ENCODE data around the gene COA1.

COA1 gene

DNA sequence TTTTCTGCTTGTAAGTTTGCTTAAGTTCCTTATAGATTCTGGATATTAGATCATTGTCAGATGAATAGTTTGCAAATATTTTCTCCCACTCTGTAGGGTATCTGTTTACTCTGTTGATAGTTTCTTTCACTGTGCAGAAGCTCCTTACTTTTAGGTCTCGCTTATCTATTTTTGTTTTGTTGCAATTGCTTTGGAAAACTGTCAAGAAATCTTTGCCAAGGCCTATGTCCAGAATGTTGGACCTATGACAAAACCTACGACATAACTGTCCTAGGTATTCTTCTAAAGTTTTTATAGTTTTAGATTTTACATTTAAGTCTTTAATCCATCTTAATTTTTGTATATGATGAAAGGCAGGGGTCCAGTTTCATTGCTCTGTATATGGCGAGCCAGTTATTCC is 27.4 kb downstream of the COA1 start:
- no peak overlapping the region for H2AFZ ChIP-seq (ENCODE audit: low read depth, low read length)
- H3K14ac ChIP-seq (ENCODE audit: low read length in 2 of 2) = no peak overlapping the region
- H4K91ac ChIP-seq (ENCODE audit: low read length) = no peak overlapping the region
- peaks cover 3% of the 10 kb centered on the region for H3K4me1 ChIP-seq (ENCODE audit: control insufficient read depth, insufficient read depth, low read depth, low read length)
- H3K4ac ChIP-seq (ENCODE audit: low read depth in 1 of 2, low read length in 2 of 2) = no peak overlapping the region
- no peak overlapping the region for H3K9ac ChIP-seq (ENCODE audit: low read length)
- no peak overlapping the region for H2BK12ac ChIP-seq (ENCODE audit: low read length in 2 of 2)
- no peak overlapping the region for H3K4me3 ChIP-seq (ENCODE audit: insufficient read depth in 1 of 2, low read depth in 1 of 2, low read length in 2 of 2)
- 100% methylated on average over 1 of the region's 3 CpGs for WGBS
- H3K27me3 ChIP-seq (ENCODE audit: control insufficient read depth in 1 of 2, insufficient read depth in 1 of 2, low read length in 2 of 2) = no peaks in the 10 kb centered on the region
- peaks cover 18% of the 10 kb centered on the region for H3K79me1 ChIP-seq (replicated peaks; ENCODE audit: low read length, poor library complexity, severe bottlenecking)
- peaks cover 4% of the 10 kb centered on the region for H3K9me3 ChIP-seq (ENCODE audit: control insufficient read depth, low read length)
- H2BK15ac ChIP-seq (ENCODE audit: low read depth, poor library complexity, severe bottlenecking) = no peak overlapping the region
- H2BK5ac ChIP-seq (ENCODE audit: low read depth, low read length, poor library complexity, severe bottlenecking) = no peak overlapping the region
- no peak overlapping the region for H3K4me2 ChIP-seq (ENCODE audit: low read length, poor library complexity, severe bottlenecking)
- no peak overlapping the region for H2BK120ac ChIP-seq (ENCODE audit: low read depth, low read length)
- no peak overlapping the region for H3K23ac ChIP-seq (ENCODE audit: low read length in 2 of 2)
- peaks cover 9 to 10% of the 10 kb centered on the region in 2 experiments for H3K36me3 ChIP-seq (ENCODE audit: control insufficient read depth in 1 of 2, insufficient read depth in 2 of 2, low read depth in 1 of 2, low read length in 2 of 2)
- no peak overlapping the region for H2AK5ac ChIP-seq (ENCODE audit: low read length, severe bottlenecking)
- H4K8ac ChIP-seq (ENCODE audit: low read length) = no peak overlapping the region
- DNase-seq = no peak
- H3K18ac ChIP-seq (ENCODE audit: low read depth in 1 of 2, low read length in 2 of 2) = no peak overlapping the region
- no peak overlapping the region for H3K27ac ChIP-seq (ENCODE audit: low read length, poor library complexity, severe bottlenecking)

DNA sequence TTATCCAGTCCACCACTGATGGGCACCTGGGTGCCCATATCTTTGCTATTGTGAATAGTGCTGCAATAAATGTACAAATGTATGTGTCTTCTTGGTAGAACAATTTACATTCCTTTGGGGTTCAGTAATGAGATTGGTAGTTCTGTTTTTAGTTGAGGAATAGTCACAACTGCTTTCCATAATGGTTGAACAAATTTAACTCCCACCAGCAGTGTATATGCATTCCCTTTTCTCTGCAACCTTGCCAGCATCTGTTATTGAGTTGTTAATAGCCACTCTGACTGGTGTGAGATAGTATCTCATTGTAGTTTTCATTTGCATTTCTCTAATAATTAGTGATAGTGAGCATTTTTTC is 27.8 kb downstream of the COA1 start:
- Histone ChIP-seq H3K9me3 (ENCODE audit: control insufficient read depth, low read length) (peaks cover 4% of the 10 kb centered on the region), H3K27ac (ENCODE audit: low read length, poor library complexity, severe bottlenecking) (no peak overlapping the region), H2BK12ac (ENCODE audit: low read length in 2 of 2) (no peak overlapping the region), H3K14ac (ENCODE audit: low read length in 2 of 2) (no peak overlapping the region), H3K23ac (ENCODE audit: low read length in 2 of 2) (no peak overlapping the region), H3K27me3 (ENCODE audit: control insufficient read depth in 1 of 2, insufficient read depth in 1 of 2, low read length in 2 of 2) (no peaks in the 10 kb centered on the region), H3K9ac (ENCODE audit: low read length) (peak overlapping the region; percentile 82), H2BK5ac (ENCODE audit: low read depth, low read length, poor library complexity, severe bottlenecking) (no peak overlapping the region), H2BK120ac (ENCODE audit: low read depth, low read length) (no peak overlapping the region), H3K4me3 (ENCODE audit: insufficient read depth in 1 of 2, low read depth in 1 of 2, low read length in 2 of 2) (no peak overlapping the region), H2AFZ (ENCODE audit: low read depth, low read length) (no peak overlapping the region), H2AK5ac (ENCODE audit: low read length, severe bottlenecking) (no peak overlapping the region), H4K91ac (ENCODE audit: low read length) (no peak overlapping the region), H4K8ac (ENCODE audit: low read length) (no peak overlapping the region), H3K4ac (ENCODE audit: low read depth in 1 of 2, low read length in 2 of 2) (no peak overlapping the region), H3K79me1 (replicated peaks; ENCODE audit: low read length, poor library complexity, severe bottlenecking) (peaks cover 14% of the 10 kb centered on the region), H2BK15ac (ENCODE audit: low read depth, poor library complexity, severe bottlenecking) (no peak overlapping the region), H3K4me1 (ENCODE audit: control insufficient read depth, insufficient read depth, low read depth, low read length) (peaks cover 3% of the 10 kb centered on the region), H3K36me3 (ENCODE audit: control insufficient read depth in 1 of 2, insufficient read depth in 2 of 2, low read depth in 1 of 2, low read length in 2 of 2) (peaks cover 9 to 10% of the 10 kb centered on the region in 2 experiments), H3K18ac (ENCODE audit: low read depth in 1 of 2, low read length in 2 of 2) (no peak overlapping the region), H3K4me2 (ENCODE audit: low read length, poor library complexity, severe bottlenecking) (no peak overlapping the region)
- peak; percentile 15 for DNase-seq

DNA sequence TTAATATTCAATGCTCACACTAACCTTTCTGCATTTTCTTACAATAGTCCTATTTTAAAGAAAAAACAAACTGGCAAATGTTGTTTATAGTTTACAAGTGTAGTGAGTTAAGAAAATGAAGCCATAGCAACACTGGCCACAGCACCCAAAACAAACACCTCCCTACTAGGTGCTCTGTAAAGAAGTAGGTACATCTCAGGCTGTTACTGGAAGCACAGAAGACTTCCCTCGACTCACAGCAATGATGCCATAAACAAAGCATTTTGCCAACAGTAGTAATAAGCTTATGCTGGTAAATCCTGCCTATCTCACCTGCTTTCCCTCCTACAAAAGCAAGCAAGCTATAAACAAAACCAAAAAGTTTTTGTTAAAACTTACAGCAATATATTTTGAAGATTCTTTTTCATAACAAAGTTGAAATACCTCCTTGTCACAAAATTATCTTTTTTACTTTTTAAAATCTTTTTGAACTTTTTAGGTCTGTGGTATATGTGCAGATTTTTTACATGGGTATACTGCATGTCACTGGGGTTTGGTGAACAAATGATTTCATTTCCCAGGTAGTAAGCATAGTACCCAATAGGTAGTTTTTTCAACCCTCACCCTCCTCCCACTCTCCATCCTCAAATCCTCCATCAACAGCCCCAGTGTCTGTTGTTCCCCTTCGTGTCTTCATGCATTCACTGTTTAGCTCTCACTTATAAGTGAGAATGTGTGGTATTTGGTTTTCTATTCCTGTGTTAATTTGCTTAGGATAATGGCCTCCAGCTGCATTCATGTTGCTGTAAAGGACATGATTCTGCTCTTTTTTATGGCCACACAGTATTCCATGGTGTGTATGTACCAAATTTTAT is 28.4 kb downstream of the COA1 start:
- 81% methylated on average over 1 of the region's 2 CpGs for WGBS
- H2AK5ac ChIP-seq (ENCODE audit: low read length, severe bottlenecking) = no peak overlapping the region
- no peak overlapping the region for H3K23ac ChIP-seq (ENCODE audit: low read length in 2 of 2)
- H2BK5ac ChIP-seq (ENCODE audit: low read depth, low read length, poor library complexity, severe bottlenecking) = no peak overlapping the region
- peak overlapping the region; percentile 82 for H3K9ac ChIP-seq (ENCODE audit: low read length)
- H3K9me3 ChIP-seq (ENCODE audit: control insufficient read depth, low read length) = peaks cover 4% of the 10 kb centered on the region
- H2BK15ac ChIP-seq (ENCODE audit: low read depth, poor library complexity, severe bottlenecking) = no peak overlapping the region
- no peak overlapping the region for H3K18ac ChIP-seq (ENCODE audit: low read depth in 1 of 2, low read length in 2 of 2)
- H2BK12ac ChIP-seq (ENCODE audit: low read length in 2 of 2) = peak overlapping the region in 1 of 2 experiments; percentile 42
- peaks cover 3% of the 10 kb centered on the region for H3K4me1 ChIP-seq (ENCODE audit: control insufficient read depth, insufficient read depth, low read depth, low read length)
- peak overlapping the region in 1 of 2 experiments; percentile 58 for H3K4ac ChIP-seq (ENCODE audit: low read depth in 1 of 2, low read length in 2 of 2)
- peaks cover 16% of the 10 kb centered on the region for H3K79me1 ChIP-seq (replicated peaks; ENCODE audit: low read length, poor library complexity, severe bottlenecking)
- no peak overlapping the region for H4K8ac ChIP-seq (ENCODE audit: low read length)
- H2BK120ac ChIP-seq (ENCODE audit: low read depth, low read length) = no peak overlapping the region
- DNase-seq = no peak
- H4K91ac ChIP-seq (ENCODE audit: low read length) = no peak overlapping the region
- no peaks in the 10 kb centered on the region for H3K27me3 ChIP-seq (ENCODE audit: control insufficient read depth in 1 of 2, insufficient read depth in 1 of 2, low read length in 2 of 2)
- no peak overlapping the region for H3K4me2 ChIP-seq (ENCODE audit: low read length, poor library complexity, severe bottlenecking)
- H3K27ac ChIP-seq (ENCODE audit: low read length, poor library complexity, severe bottlenecking) = no peak overlapping the region
- H3K4me3 ChIP-seq (ENCODE audit: insufficient read depth in 1 of 2, low read depth in 1 of 2, low read length in 2 of 2) = no peak overlapping the region
- peaks cover 9 to 10% of the 10 kb centered on the region in 2 experiments for H3K36me3 ChIP-seq (ENCODE audit: control insufficient read depth in 1 of 2, insufficient read depth in 2 of 2, low read depth in 1 of 2, low read length in 2 of 2)
- no peak overlapping the region for H2AFZ ChIP-seq (ENCODE audit: low read depth, low read length)
- no peak overlapping the region for H3K14ac ChIP-seq (ENCODE audit: low read length in 2 of 2)

DNA sequence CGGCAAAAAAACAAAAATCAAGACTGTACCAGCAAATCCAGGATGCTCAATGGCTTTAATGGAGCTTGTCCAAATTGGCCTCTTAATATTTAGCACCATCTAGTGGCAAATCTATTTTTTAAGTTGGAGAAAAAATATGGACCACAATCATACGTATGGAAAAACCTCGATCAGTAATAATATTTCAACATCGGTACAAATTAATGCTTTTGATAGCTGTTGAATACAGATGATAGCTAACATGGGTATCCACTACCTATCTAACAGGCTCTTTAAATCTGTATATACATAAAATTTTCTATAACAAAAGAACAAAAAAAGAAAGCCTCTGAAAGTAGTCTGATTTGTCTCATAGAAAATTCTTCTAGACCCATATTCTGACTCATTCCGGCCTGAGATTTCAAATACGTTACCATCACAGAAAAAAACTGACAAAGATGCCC is 29.2 kb downstream of the COA1 start:
- Histone ChIP-seq H3K4ac (ENCODE audit: low read depth in 1 of 2, low read length in 2 of 2) (no peak overlapping the region), H2BK12ac (ENCODE audit: low read length in 2 of 2) (no peak overlapping the region), H3K4me1 (ENCODE audit: control insufficient read depth, insufficient read depth, low read depth, low read length) (peaks cover under 1% of the 10 kb centered on the region), H3K18ac (ENCODE audit: low read depth in 1 of 2, low read length in 2 of 2) (no peak overlapping the region), H3K27ac (ENCODE audit: low read length, poor library complexity, severe bottlenecking) (no peak overlapping the region), H3K79me1 (replicated peaks; ENCODE audit: low read length, poor library complexity, severe bottlenecking) (peaks cover 12% of the 10 kb centered on the region), H3K4me2 (ENCODE audit: low read length, poor library complexity, severe bottlenecking) (no peak overlapping the region), H3K9ac (ENCODE audit: low read length) (peak overlapping the region; percentile 82), H2AK5ac (ENCODE audit: low read length, severe bottlenecking) (no peak overlapping the region), H3K23ac (ENCODE audit: low read length in 2 of 2) (no peak overlapping the region), H2AFZ (ENCODE audit: low read depth, low read length) (no peak overlapping the region), H4K91ac (ENCODE audit: low read length) (no peak overlapping the region), H3K14ac (ENCODE audit: low read length in 2 of 2) (no peak overlapping the region), H3K4me3 (ENCODE audit: insufficient read depth in 1 of 2, low read depth in 1 of 2, low read length in 2 of 2) (peak overlapping the region in 1 of 2 experiments; percentile 32), H3K27me3 (ENCODE audit: control insufficient read depth in 1 of 2, insufficient read depth in 1 of 2, low read length in 2 of 2) (no peaks in the 10 kb centered on the region), H2BK5ac (ENCODE audit: low read depth, low read length, poor library complexity, severe bottlenecking) (no peak overlapping the region), H2BK15ac (ENCODE audit: low read depth, poor library complexity, severe bottlenecking) (no peak overlapping the region), H3K36me3 (ENCODE audit: control insufficient read depth in 1 of 2, insufficient read depth in 2 of 2, low read depth in 1 of 2, low read length in 2 of 2) (peaks cover 1 to 2% of the 10 kb centered on the region in 2 experiments), H3K9me3 (ENCODE audit: control insufficient read depth, low read length) (peaks cover 4% of the 10 kb centered on the region), H4K8ac (ENCODE audit: low read length) (no peak overlapping the region), H2BK120ac (ENCODE audit: low read depth, low read length) (no peak overlapping the region)
- 59% methylated on average over 2 of the region's 6 CpGs for WGBS
- peak; percentile 72 for DNase-seq

All from mesenchymal stem cell (in vitro differentiated cells and primary cell).